Stomach (tissue), 9 donors: Measurements from ENCODE around the gene KCNJ4. TPM values are rescaled to one million over a fixed set of nuclear protein-coding genes. Genes with fewer than 3 reads are reported as not detected.

Experiments used
- DNase-seq, 2 donors: peaks; one replicate each; pipeline versions ENCODE4 v3.0.0 to v3.0.0-alpha.2; 2013 to 2019
- H3K27ac ChIP-seq, 5 donors: fragments of 200-600 bp in 4 of 5; sonication (generic) in 4 of 5; one replicate each; pipeline ENCODE4 v1.5.1; 2013 to 2019; ENCODE audit warnings: mild to moderate bottlenecking in 1 of 5, moderate library complexity in 1 of 5
- H3K27me3 ChIP-seq, 3 donors: fragments of 200-600 bp; sonication (generic); one replicate each; pipeline ENCODE4 v1.5.1; 2017 to 2019; ENCODE audit warnings: mixed run types in 1 of 3
- H3K36me3 ChIP-seq, 4 donors: fragments of 200-600 bp; sonication (generic); 1 replicate in 3 of 4; 2 replicates in 1 of 4; pipeline ENCODE4 v1.5.1; 2016 to 2019
- H3K4me1 ChIP-seq, 4 donors: fragments of 200-600 bp; sonication (generic); one replicate each; pipeline ENCODE4 v1.5.1; 2016 to 2019
- H3K4me3 ChIP-seq, 4 donors: fragments of 200-600 bp; sonication (generic) in 3 of 4; one replicate each; pipeline ENCODE4 v1.5.1; 2016 to 2019; ENCODE audit warnings: mild to moderate bottlenecking in 1 of 4
- H3K9me3 ChIP-seq, 4 donors: fragments of 200-600 bp; sonication (generic); one replicate each; pipeline ENCODE4 v1.5.1; 2016 to 2019
- EP300 ChIP-seq: sonication (generic); formaldehyde crosslinking; IDR thresholded peaks from one replicate; pipeline ENCODE4 v1.6.1; 2017; ENCODE audit warnings: antibody characterized with exemption
- POLR2A ChIP-seq, 4 donors: fragments of 450-650 bp; IDR thresholded peaks; one replicate each; pipeline ENCODE4 v1.6.1; 2016; ENCODE audit warnings: antibody characterized with exemption in 4 of 4, control low read depth in 2 of 4, mild to moderate bottlenecking in 1 of 4, moderate library complexity in 1 of 4
- POLR2AphosphoS5 ChIP-seq, 3 donors: sonication (generic); formaldehyde crosslinking; IDR thresholded peaks; one replicate each; pipeline ENCODE4 v1.6.1; 2016; ENCODE audit warnings: antibody characterized with exemption in 3 of 3
- WGBS, 5 donors: extraction: QIAGEN DNeasy Blood & Tissue Kit in 3 of 5; methylation state at CpG; one replicate each; pipeline versions ENCODE4 v1.1.5 to v1.1.7; 2013 to 2018; 5-methylcytosine and 5-hydroxymethylcytosine counted together
- intact Hi-C: fragments of 100-400 bp; cut with DNase I; formaldehyde crosslinking; loops from one replicate; pipeline ENCODE4 v1.15.1; 2023; ENCODE audit warnings: low total_unique reads
- polyA plus RNA-seq, 3 donors: library from polyadenylated mRNA; stranded (reverse); fragments of 200-250 nt; gene quantifications; one replicate each; pipeline ENCODE4 v1.2.3, GENCODE V29; 2013
- total RNA-seq, 5 donors: library from RNA; depleted of rRNA; stranded (reverse); fragments of >200 nt; gene quantifications; one replicate each; pipeline versions ENCODE4 v1.1.0 to v1.2.3, GENCODE V29; 2014 to 2016
- TF ChIP-seq, protein P1 (sequence below), 7 experiments: fragments of 450-650 bp in 4 of 7; fragments of 200-600 bp in 3 of 7; sonication (generic) in 3 of 7; IDR thresholded peaks; one replicate each; pipeline ENCODE4 v1.5.1; 2016 to 2019; ENCODE audit warnings: antibody characterized with exemption in 7 of 7, control low read depth in 2 of 7, mild to moderate bottlenecking in 1 of 7
- donor health status: healthy with polysubstance abuse.
- donor health status: Bipolar disorder and iron deficiency.
- donor health status: healthy.

Gene KCNJ4
- total and polyA plus RNA-seq, 8 donors: not detected

DNA sequence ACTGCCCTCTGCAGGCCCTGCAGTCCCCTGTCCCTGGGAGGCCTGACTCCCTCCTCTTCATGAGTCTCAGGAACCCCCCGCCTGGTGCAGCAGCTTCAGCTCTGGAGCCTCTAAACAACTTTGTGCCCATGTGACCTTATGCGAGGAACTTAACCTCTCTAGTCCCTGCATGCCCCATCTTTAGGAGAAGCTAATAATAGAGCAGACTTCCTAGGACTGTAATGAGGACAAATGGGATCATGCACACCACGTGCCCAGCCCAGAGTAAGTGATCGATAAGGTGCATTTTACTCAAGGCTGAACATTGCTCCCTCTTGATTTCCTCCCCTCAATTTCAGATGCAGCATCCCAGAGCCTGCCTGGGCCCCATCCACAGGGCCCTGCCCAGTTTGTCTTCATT, 19.0 kb downstream of the KCNJ4 start:
- WGBS, 5 donors: 43 to 68% (median 62%) methylated on average over 4 of the region's 4 CpGs
- TF ChIP-seq EP300 (no peak), POLR2AphosphoS5 (IDR thresholded peaks at IDR 0.05) (no peak), POLR2A (IDR thresholded peaks at IDR 0.05) (no peak)
- TF ChIP-seq, protein P1, sequence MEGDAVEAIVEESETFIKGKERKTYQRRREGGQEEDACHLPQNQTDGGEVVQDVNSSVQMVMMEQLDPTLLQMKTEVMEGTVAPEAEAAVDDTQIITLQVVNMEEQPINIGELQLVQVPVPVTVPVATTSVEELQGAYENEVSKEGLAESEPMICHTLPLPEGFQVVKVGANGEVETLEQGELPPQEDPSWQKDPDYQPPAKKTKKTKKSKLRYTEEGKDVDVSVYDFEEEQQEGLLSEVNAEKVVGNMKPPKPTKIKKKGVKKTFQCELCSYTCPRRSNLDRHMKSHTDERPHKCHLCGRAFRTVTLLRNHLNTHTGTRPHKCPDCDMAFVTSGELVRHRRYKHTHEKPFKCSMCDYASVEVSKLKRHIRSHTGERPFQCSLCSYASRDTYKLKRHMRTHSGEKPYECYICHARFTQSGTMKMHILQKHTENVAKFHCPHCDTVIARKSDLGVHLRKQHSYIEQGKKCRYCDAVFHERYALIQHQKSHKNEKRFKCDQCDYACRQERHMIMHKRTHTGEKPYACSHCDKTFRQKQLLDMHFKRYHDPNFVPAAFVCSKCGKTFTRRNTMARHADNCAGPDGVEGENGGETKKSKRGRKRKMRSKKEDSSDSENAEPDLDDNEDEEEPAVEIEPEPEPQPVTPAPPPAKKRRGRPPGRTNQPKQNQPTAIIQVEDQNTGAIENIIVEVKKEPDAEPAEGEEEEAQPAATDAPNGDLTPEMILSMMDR (IDR thresholded peaks at IDR 0.05): no peak
- H3K27ac ChIP-seq: no peak overlapping the region
- H3K36me3 ChIP-seq: no peaks in the 10 kb centered on the region
- no peak for DNase-seq
- intact Hi-C loops: no loop called here
- H3K4me1 ChIP-seq: no peaks in the 10 kb centered on the region
- H3K27me3 ChIP-seq: peaks cover 0 to 24% (median 1%) of the 10 kb centered on the region in 3 donors
- no peak overlapping the region for H3K4me3 ChIP-seq
- no peaks in the 10 kb centered on the region for H3K9me3 ChIP-seq

DNA sequence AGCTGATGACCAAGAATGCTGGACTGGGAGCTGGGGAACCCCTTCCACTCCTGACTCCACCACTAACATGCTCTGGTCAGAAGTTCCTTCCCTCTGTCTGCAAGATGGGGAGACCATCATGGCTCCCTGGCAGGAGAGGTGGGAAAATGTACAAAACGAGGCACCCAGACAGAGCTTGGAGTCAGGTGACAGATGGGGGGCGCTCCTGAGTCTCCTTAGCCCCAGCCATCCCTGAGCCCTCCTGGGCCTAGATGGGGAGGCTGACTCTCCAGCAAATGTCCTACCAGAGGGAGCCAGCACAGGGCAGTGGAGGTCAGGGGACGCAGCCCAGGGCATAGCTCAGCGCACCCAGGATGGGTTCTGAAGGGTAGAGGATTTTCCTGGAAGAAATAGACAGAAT, 20.0 kb downstream of the KCNJ4 start:
- no peaks in the 10 kb centered on the region for H3K4me1 ChIP-seq
- WGBS, 5 donors: 70 to 79% (median 74%) methylated on average over 2 to 4 of the region's 4 CpGs
- no peak for TF ChIP-seq POLR2AphosphoS5 (IDR thresholded peaks at IDR 0.05)
- TF ChIP-seq, protein P1 (IDR thresholded peaks at IDR 0.05): no peak
- no peak for TF ChIP-seq EP300
- no peak for TF ChIP-seq POLR2A (IDR thresholded peaks at IDR 0.05)
- DNase-seq: no peak
- no peak overlapping the region for H3K4me3 ChIP-seq
- H3K36me3 ChIP-seq: no peaks in the 10 kb centered on the region
- no peaks in the 10 kb centered on the region for H3K9me3 ChIP-seq
- no peak overlapping the region for H3K27ac ChIP-seq
- peaks cover 0 to 17% (median 0%) of the 10 kb centered on the region in 3 donors for H3K27me3 ChIP-seq
- intact Hi-C loops: no loop called here

DNA sequence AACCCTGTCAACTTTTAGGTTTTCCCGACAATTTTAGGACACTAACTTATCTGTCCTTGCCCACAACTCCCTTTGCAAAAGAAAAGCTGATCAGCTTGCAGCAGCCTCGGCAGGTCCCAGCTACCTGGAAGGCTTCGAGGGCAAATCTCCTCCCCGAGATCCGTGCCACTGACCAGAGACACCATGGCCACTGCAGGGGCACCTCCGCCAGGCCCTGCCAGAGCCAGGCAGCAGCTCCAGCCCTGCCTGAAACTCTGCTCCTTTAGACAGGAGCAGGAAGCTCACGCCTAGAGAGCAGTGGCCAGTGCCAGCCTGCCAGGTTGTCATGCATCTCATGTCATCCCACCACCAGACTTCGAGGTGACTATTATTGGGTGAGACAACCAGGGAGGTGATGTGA, 21.1 kb downstream of the KCNJ4 start:
- Histone ChIP-seq H3K27ac (no peak overlapping the region), H3K4me3 (no peak overlapping the region), H3K36me3 (no peaks in the 10 kb centered on the region), H3K27me3 (peaks cover 0 to 17% (median 0%) of the 10 kb centered on the region in 3 donors), H3K9me3 (no peaks in the 10 kb centered on the region), H3K4me1 (no peaks in the 10 kb centered on the region)
- no peak for DNase-seq
- intact Hi-C loops: no loop called here
- 66 to 77% (median 69%) methylated on average over 6 to 8 of the region's 8 CpGs for WGBS, 5 donors
- TF ChIP-seq EP300 (no peak), POLR2A (IDR thresholded peaks at IDR 0.05) (no peak), POLR2AphosphoS5 (IDR thresholded peaks at IDR 0.05) (no peak)

DNA sequence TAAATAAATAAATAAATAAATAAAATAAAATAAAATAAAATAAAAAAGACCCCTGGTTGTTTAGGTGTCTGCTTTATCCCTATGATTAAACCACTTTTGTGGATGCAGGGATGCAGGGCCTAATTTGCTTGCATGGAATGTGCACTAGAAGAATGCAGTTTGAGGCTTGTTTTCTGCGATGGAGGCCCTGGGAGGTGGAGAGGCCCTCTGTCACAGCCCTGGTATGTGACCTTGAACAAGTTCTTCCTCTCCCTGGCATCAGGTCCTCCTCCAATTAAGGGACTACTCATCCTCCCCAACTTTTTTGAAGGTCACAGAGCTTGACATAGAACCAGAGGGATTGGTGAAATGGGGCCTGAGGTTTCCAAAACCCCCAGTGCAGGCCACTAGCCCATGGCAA, 22.7 kb downstream of the KCNJ4 start:
- WGBS, 5 donors: 95 to 100% (median 100%) methylated on average over 1 of the region's 1 CpG
- H3K9me3 ChIP-seq: no peaks in the 10 kb centered on the region
- H3K4me3 ChIP-seq: no peak overlapping the region
- H3K27me3 ChIP-seq: peaks cover 0 to 13% (median 0%) of the 10 kb centered on the region in 3 donors
- DNase-seq: no peak
- no peaks in the 10 kb centered on the region for H3K36me3 ChIP-seq
- no peak overlapping the region for H3K27ac ChIP-seq
- intact Hi-C loops: no loop called here
- no peaks in the 10 kb centered on the region for H3K4me1 ChIP-seq
- TF ChIP-seq, protein P1 (IDR thresholded peaks at IDR 0.05): no peak
- no peak for TF ChIP-seq POLR2AphosphoS5 (IDR thresholded peaks at IDR 0.05)
- TF ChIP-seq EP300: no peak
- no peak for TF ChIP-seq POLR2A (IDR thresholded peaks at IDR 0.05)

DNA sequence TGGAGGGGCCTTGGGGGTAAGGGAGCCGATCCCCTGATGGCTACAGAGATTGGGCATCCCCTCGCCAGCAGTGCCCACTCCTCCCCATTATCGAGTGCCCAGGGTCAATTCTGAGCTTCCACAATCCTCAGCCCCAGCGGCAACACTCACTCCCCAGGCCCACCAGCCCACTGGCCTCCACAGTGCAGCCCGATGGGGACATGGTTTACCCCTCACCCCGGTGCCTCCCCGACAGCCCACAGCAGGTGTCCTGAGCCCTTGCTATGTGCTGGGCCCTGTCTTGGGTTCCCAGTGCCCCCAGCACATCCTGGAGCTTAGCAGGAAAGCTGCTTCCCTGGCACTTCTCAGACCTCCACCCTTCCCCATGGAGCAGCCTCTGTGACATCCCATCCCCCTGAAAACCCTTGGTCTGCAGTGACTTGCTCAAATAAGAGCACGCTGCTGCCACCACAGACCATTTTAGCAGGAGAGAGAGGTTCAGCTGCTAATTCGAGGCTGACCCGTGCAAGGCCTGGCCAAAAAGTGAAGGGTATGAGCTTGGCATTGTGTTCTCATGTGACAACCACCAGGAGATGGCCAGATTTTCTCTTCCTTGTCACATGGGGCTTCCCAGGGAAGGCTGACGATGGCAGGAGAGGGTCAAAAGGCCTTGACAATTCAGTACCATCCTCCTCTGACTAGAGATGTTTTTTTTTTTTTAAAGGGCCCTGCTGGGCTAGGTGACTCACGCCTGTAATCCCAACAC, 23.6 kb downstream of the KCNJ4 start:
- H3K9me3 ChIP-seq: no peaks in the 10 kb centered on the region
- no peak overlapping the region for H3K4me3 ChIP-seq
- TF ChIP-seq POLR2AphosphoS5 (IDR thresholded peaks at IDR 0.05): no peak
- TF ChIP-seq EP300: no peak
- TF ChIP-seq POLR2A (IDR thresholded peaks at IDR 0.05): no peak
- TF ChIP-seq, protein P1 (IDR thresholded peaks at IDR 0.05): no peak
- intact Hi-C loops: no loop called here
- H3K27me3 ChIP-seq: peaks cover 0 to 8% (median 0%) of the 10 kb centered on the region in 3 donors
- DNase-seq: no peak
- no peaks in the 10 kb centered on the region for H3K36me3 ChIP-seq
- H3K27ac ChIP-seq: no peak overlapping the region
- H3K4me1 ChIP-seq: no peaks in the 10 kb centered on the region
- 86 to 91% (median 89%) methylated on average over 11 to 12 of the region's 12 CpGs for WGBS, 5 donors
